K562 (cell line): ENCODE measurements around the gene ATP9A. TPM values are rescaled to one million over a fixed set of nuclear protein-coding genes. Genes with fewer than 3 reads are reported as not detected.

ENCODE experiments used
- ATAC-seq: fragments of 200-7000 bp; cut with Tn5 transposase; 3 replicates; pipeline ENCODE4 v1.9.1; 2020; ENCODE audit warnings: moderate library complexity
- BruUV-seq: library from RNA; stranded (reverse); fragments of 400-500 nt; replicated peaks from 2 replicates; lab custom pipeline; 2021; lab: Mats Ljungman, UMichigan
- CTCF ChIA-PET: fragments of 300-600 bp; formaldehyde crosslinking; extraction: SDS; loops from one replicate; lab custom pipeline; 2021; ENCODE audit warnings: low intra/inter-chr PET ratio; lab: Yijun Ruan, JAX
- POLR2A ChIA-PET: fragments of 300-600, 350-650 bp; sonication (Branson Sonifier 250); formaldehyde crosslinking; extraction: SDS; loops from one replicate; lab custom pipeline; 2021; ENCODE audit warnings: antibody characterized with exemption, inconsistent platforms; lab: Yijun Ruan, JAX
- DNase-seq, 4 experiments: peaks; one replicate each; pipeline versions ENCODE4 v3.0.0 to v3.0.0-alpha.2; 2011 to 2018; ENCODE audit warnings: low spot score in 3 of 4, mixed read lengths in 3 of 4; ENCODE audit errors: extremely low read depth in 1 of 4
- FAIRE-seq: peaks from 2 replicates; lab custom pipeline; 2011; peaks lifted over from hg19 to GRCh38; lab: Jason Lieb, UNC
- H2AFZ ChIP-seq: 2 replicates; pipeline ENCODE4 v1.6.0; 2011; ENCODE audit warnings: low read depth, low read length, control low read depth, inconsistent platforms
- H3K27ac ChIP-seq: fragments of 200-600 bp; 3 replicates; pipeline ENCODE4 v1.8.0; 2011; ENCODE audit warnings: low read depth, mild to moderate bottlenecking, control low read depth, inconsistent platforms, low read length, moderate library complexity, mixed read lengths; ENCODE audit errors: extremely low read depth
- H3K27me3 ChIP-seq, 2 experiments: fragments of 300-600 bp in 1 of 2; 2 replicates in 1 of 2; 3 replicates in 1 of 2; pipeline versions ENCODE4 v1.6.0 to v1.8.0; 2011; ENCODE audit warnings: inconsistent platforms in 2 of 2, low read length in 2 of 2, mild to moderate bottlenecking in 1 of 2, mixed read lengths in 1 of 2, moderate library complexity in 1 of 2; ENCODE audit not compliant: control insufficient read depth in 2 of 2, insufficient read depth in 2 of 2
- H3K36me3 ChIP-seq: fragments of 300-600 bp; 3 replicates; pipeline ENCODE4 v1.8.0; 2011; ENCODE audit warnings: mild to moderate bottlenecking, low read length, inconsistent platforms; ENCODE audit not compliant: control insufficient read depth, insufficient read depth
- H3K4me1 ChIP-seq, 2 experiments: fragments of 200-600 bp in 1 of 2; replicated peaks in 1 of 2; 2 replicates in 1 of 2; 3 replicates in 1 of 2; pipeline versions ENCODE4 v1.5.1 to v1.8.0; 2011; ENCODE audit warnings: inconsistent platforms in 2 of 2, low read length in 2 of 2, mild to moderate bottlenecking in 1 of 2, mixed read lengths in 1 of 2, moderate library complexity in 1 of 2; ENCODE audit not compliant: control insufficient read depth in 2 of 2, insufficient read depth in 2 of 2
- H3K4me2 ChIP-seq: 2 replicates; pipeline ENCODE4 v1.6.1; 2011; ENCODE audit warnings: low read length, control low read depth, inconsistent platforms, mixed read lengths; ENCODE audit not compliant: insufficient read depth
- H3K4me3 ChIP-seq: fragments of 200-600 bp; sonication (generic), shearing (Covaris generic); 2 replicates; pipeline ENCODE4 v1.5.1; 2016; ENCODE audit warnings: control low read depth, inconsistent platforms
- H3K79me2 ChIP-seq: fragments of 200-600 bp; 3 replicates; pipeline ENCODE4 v1.8.0; 2011; ENCODE audit warnings: low read length, inconsistent platforms; ENCODE audit not compliant: control insufficient read depth, insufficient read depth
- H3K9ac ChIP-seq, 2 experiments: 2 replicates each; pipeline versions ENCODE4 v1.6.0 to v1.6.1; 2011; ENCODE audit warnings: low read depth in 2 of 2, low read length in 2 of 2, control low read depth in 1 of 2, inconsistent platforms in 1 of 2, mild to moderate bottlenecking in 1 of 2, mixed read lengths in 1 of 2; ENCODE audit not compliant: insufficient read depth in 1 of 2
- H3K9me1 ChIP-seq: one replicate; pipeline ENCODE4 v1.6.0; 2011; ENCODE audit warnings: inconsistent platforms, mild to moderate bottlenecking, low read length, moderate library complexity; ENCODE audit not compliant: control insufficient read depth, insufficient read depth
- H3K9me3 ChIP-seq: replicated peaks from 2 replicates; pipeline ENCODE4 v1.5.1; 2011; ENCODE audit warnings: low read depth, low read length, inconsistent platforms; ENCODE audit not compliant: control insufficient read depth, insufficient read depth
- H4K20me1 ChIP-seq: replicated peaks from 2 replicates; pipeline ENCODE4 v1.6.1; 2011; ENCODE audit warnings: low read length, inconsistent platforms, mixed read lengths; ENCODE audit not compliant: control insufficient read depth, insufficient read depth
- BDP1 ChIP-seq: IDR thresholded peaks from 3 replicates; pipeline ENCODE4 v1.6.1; 2011; ENCODE audit not compliant: insufficient read length, insufficient read depth
- CBX8 ChIP-seq: fragments of 200-600 bp; sonication (generic); IDR thresholded peaks from 2 replicates; pipeline ENCODE4 v1.6.1; 2012; ENCODE audit warnings: borderline replicate concordance, mixed run types, low read depth, mild to moderate bottlenecking, moderate library complexity, mixed read lengths, low read length, control low read depth, inconsistent platforms; ENCODE audit not compliant: poor library complexity, severe bottlenecking; ENCODE audit errors: extremely low read depth
- CEBPZ ChIP-seq: fragments of 150-350 bp; IDR thresholded peaks from 2 replicates; pipeline ENCODE4 v1.6.1; 2014; ENCODE audit warnings: low read depth, mild to moderate bottlenecking, low read length, borderline replicate concordance
- CUX1 ChIP-seq: fragments of 200-800 bp; sonication (Bioruptor generic); IDR thresholded peaks from 2 replicates; pipeline ENCODE4 v1.6.1; 2016; ENCODE audit warnings: missing genetic modification characterization, missing compliant biosample characterization
- HEY1 ChIP-seq: fragments of 250-450 bp; sonication (Bioruptor Pico); IDR thresholded peaks from 2 replicates; pipeline ENCODE4 v1.5.0; 2020; ENCODE audit warnings: mild to moderate bottlenecking, moderate library complexity, borderline replicate concordance
- MAZ ChIP-seq, 2 experiments: fragments of 450-650 bp in 1 of 2; sonication (generic) in 1 of 2; formaldehyde crosslinking; IDR thresholded peaks in 1 of 2; conservative IDR thresholded peaks in 1 of 2; 2 replicates each; pipeline versions ENCODE4 v1.4.0 to v1.5.0; 2020; ENCODE audit warnings: mild to moderate bottlenecking in 1 of 2, missing genetic modification reagents in 1 of 2
- POLR2H ChIP-seq: IDR thresholded peaks from 2 replicates; pipeline ENCODE4 v1.6.1; 2016; ENCODE audit warnings: missing genetic modification characterization, low read depth, mild to moderate bottlenecking, control low read depth, missing compliant biosample characterization, moderate library complexity
- ZNF184 ChIP-seq: sonication (generic); formaldehyde crosslinking; IDR thresholded peaks from 2 replicates; pipeline ENCODE4 v1.5.0; 2020; ENCODE audit warnings: missing genetic modification reagents
- ZNF766 ChIP-seq: fragments of 200-800 bp; sonication (Bioruptor generic); conservative IDR thresholded peaks from 2 replicates; pipeline ENCODE4 v1.6.1; 2016; ENCODE audit warnings: missing genetic modification characterization, missing compliant biosample characterization
- ZNF830 ChIP-seq: fragments of 250-450 bp; sonication (Bioruptor Pico); IDR thresholded peaks from 2 replicates; pipeline ENCODE4 v1.5.0; 2021; ENCODE audit warnings: mild to moderate bottlenecking
- WGBS: fragments of 100-300 bp; shearing (Covaris generic); methylation state at CpG from one replicate; pipeline ENCODE4 v1.1.6; 2016; ENCODE audit warnings: low coverage, mixed read lengths; ENCODE audit not compliant: insufficient coverage; ENCODE audit errors: missing lambda C conversion rate; 5-methylcytosine and 5-hydroxymethylcytosine counted together
- in situ Hi-C: fragments of 300-500 bp; cut with MboI; formaldehyde crosslinking; loops from 4 replicates; pipeline ENCODE4 v1.15.0; 2018; ENCODE audit warnings: inconsistent platforms, mixed read lengths
- intact Hi-C: fragments of 100-400 bp; cut with micrococcal nuclease; formaldehyde crosslinking; loops from 2 replicates; pipeline ENCODE4 v1.14.2; 2022
- polyA plus RNA-seq, 8 experiments: library from polyadenylated mRNA; depleted of rRNA in 4 of 8; stranded (reverse) in 5 of 8; unstranded in 3 of 8; fragments of >200 nt; fragmentation: Nextera tagmentation in 2 of 8; fragmentation: Illumina TruSeq in 1 of 8; extraction: Ambion mirVana in 2 of 8; extraction: Trizol in 1 of 8; gene quantifications; 2 replicates each; pipeline versions ENCODE4 v1.2.1 to v1.2.3, GENCODE V29; 2011 to 2014; ENCODE audit warnings: inconsistent platforms in 1 of 8, missing spikeins in 1 of 8
- total RNA-seq, 7 experiments: library from RNA; depleted of rRNA in 6 of 7; stranded (reverse); fragments of >200 nt in 6 of 7; fragmentation: Illumina TruSeq in 2 of 7; extraction: Trizol in 2 of 7; gene quantifications; 2 replicates each; pipeline versions ENCODE4 v1.2.1 to v1.2.3, GENCODE V29; 2011 to 2021; ENCODE audit warnings: low replicate concordance in 1 of 7

The ATP9A gene
- total and polyA plus RNA-seq, 9 of the 15 experiments (the other 6 are each of a cell fraction or from before 2014, with no cell fraction given) = 0.18 to 0.62 (median 0.29) TPM

GRCh38 chr20:51772236-51772635, 4.0 kb upstream of the ATP9A start (continued):
- no peak for TF ChIP-seq CUX1

- in situ Hi-C loops (no loop called here), intact Hi-C loops (no loop called here)
- FAIRE-seq = no peak
- H3K4me2 ChIP-seq = no peak overlapping the region
- H3K9me3 ChIP-seq = no peaks in the 10 kb centered on the region
- peaks cover 5 to 14% of the 10 kb centered on the region in 2 experiments; a peak in 3 of 5 replicates for H3K27me3 ChIP-seq
- no peaks in the 10 kb centered on the region for H3K36me3 ChIP-seq
- H3K27ac ChIP-seq = no peak overlapping the region
- under 1% methylated on average over 9 of the region's 9 CpGs for WGBS
- CTCF ChIA-PET = no interaction called here
- H3K79me2 ChIP-seq = no peaks in the 10 kb centered on the region
- no peak for DNase-seq
- H3K9me1 ChIP-seq = no peaks in the 10 kb centered on the region
- H3K4me3 ChIP-seq = no peak overlapping the region
- no TSS peak for BruUV-seq
- POLR2A ChIA-PET = no interaction called here
- H2AFZ ChIP-seq = no peak overlapping the region
- H3K4me1 ChIP-seq = peaks cover 0 to 10% of the 10 kb centered on the region in 2 experiments; a peak in 2 of 5 replicates
- no peak for ATAC-seq
- no peak overlapping the region for H3K9ac ChIP-seq
- no peaks in the 10 kb centered on the region for H4K20me1 ChIP-seq
- no peak for TF ChIP-seq POLR2H
- no peak for TF ChIP-seq CBX8
- TF ChIP-seq BDP1 = no peak
- no peak for TF ChIP-seq CEBPZ
- no peak for TF ChIP-seq ZNF184 (CRISPR knock-in tag)
- no peak for TF ChIP-seq MAZ (CRISPR knock-in tag; conservative IDR thresholded peaks at IDR 0.05 in 1 of 2, IDR thresholded peaks at IDR 0.05 in 1 of 2)
- TF ChIP-seq ZNF766 = no peak
- TF ChIP-seq ZNF830 (CRISPR knock-in tag) = no peak
- TF ChIP-seq HEY1 (CRISPR knock-in tag) = no peak
Observed at GRCh38 chr20:51769976-51770615, 1.9 kb upstream of the ATP9A start.
